ENCODE results near the gene BMAL1. TPM values are rescaled to one million over a fixed set of nuclear protein-coding genes. Genes with fewer than 3 reads are reported as not detected.

BMAL1 gene
- total RNA-seq, 1 donor from 2014 or later: 7.0 TPM

DNA sequence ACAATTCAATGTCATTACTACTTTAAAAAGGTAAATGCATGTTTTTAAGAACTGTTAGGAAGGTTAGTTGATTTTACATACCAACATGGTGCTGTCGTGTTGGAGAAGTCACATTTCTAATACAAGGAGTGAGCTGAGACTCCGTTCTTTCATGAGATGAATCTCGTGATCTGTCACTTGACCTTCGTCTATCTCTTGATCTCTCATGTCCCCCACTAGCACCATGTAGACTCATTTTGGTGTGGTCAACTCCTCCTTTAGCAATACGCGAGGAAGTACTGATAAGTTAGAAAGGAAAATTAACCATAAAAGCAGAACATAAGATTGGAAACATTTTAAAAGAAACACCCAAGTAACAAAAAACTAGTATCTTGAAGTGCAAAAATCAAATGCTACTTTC lies 144.0 kb downstream of the BMAL1 start:
- TF ChIP-seq, protein P1, sequence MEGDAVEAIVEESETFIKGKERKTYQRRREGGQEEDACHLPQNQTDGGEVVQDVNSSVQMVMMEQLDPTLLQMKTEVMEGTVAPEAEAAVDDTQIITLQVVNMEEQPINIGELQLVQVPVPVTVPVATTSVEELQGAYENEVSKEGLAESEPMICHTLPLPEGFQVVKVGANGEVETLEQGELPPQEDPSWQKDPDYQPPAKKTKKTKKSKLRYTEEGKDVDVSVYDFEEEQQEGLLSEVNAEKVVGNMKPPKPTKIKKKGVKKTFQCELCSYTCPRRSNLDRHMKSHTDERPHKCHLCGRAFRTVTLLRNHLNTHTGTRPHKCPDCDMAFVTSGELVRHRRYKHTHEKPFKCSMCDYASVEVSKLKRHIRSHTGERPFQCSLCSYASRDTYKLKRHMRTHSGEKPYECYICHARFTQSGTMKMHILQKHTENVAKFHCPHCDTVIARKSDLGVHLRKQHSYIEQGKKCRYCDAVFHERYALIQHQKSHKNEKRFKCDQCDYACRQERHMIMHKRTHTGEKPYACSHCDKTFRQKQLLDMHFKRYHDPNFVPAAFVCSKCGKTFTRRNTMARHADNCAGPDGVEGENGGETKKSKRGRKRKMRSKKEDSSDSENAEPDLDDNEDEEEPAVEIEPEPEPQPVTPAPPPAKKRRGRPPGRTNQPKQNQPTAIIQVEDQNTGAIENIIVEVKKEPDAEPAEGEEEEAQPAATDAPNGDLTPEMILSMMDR (IDR thresholded peaks at IDR 0.05; ENCODE audit: unreplicated experiment): no peak
- peaks cover 7% of the 10 kb centered on the region for H3K36me3 Mint-ChIP-seq (ENCODE audit: insufficient read depth)
- no peak overlapping the region for H3K4me3 Mint-ChIP-seq (ENCODE audit: low read depth)
- H3K27me3 Mint-ChIP-seq: no peaks in the 10 kb centered on the region
- no peak overlapping the region for H3K27ac Mint-ChIP-seq
- H3K4me1 Mint-ChIP-seq (ENCODE audit: low read depth): peaks cover 11% of the 10 kb centered on the region
- peaks cover 7% of the 10 kb centered on the region for H3K9me3 Mint-ChIP-seq (ENCODE audit: low read depth)
- DNase-seq (ENCODE audit: low spot score, unreplicated experiment): no peak

DNA sequence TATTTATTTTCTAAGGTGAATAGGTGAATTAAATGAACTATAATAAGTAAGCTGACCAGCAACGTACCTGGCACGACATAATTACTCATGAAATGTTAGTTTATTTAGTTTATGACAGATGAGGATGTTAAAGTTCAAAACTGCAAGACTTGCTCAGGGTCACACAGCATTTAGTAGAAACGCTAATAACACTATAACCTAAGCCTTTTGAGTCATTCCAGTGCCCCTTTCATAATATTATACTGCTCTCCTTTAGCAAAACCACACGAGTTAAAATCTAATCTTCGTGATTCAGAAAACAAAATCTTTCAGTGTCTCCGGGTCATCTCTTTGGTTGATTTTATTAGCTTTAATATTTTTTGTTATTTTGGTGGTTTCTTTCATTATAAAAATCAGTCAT lies 145.8 kb downstream of the BMAL1 start:
- no peak for DNase-seq (ENCODE audit: low spot score, unreplicated experiment)
- H3K36me3 Mint-ChIP-seq (ENCODE audit: insufficient read depth): peaks cover 14% of the 10 kb centered on the region
- H3K4me1 Mint-ChIP-seq (ENCODE audit: low read depth): peaks cover 11% of the 10 kb centered on the region
- TF ChIP-seq, protein P1 (IDR thresholded peaks at IDR 0.05; ENCODE audit: unreplicated experiment): no peak
- no peak overlapping the region for H3K4me3 Mint-ChIP-seq (ENCODE audit: low read depth)
- no peaks in the 10 kb centered on the region for H3K27me3 Mint-ChIP-seq
- H3K27ac Mint-ChIP-seq: no peak overlapping the region
- peaks cover 20% of the 10 kb centered on the region for H3K9me3 Mint-ChIP-seq (ENCODE audit: low read depth)

DNA sequence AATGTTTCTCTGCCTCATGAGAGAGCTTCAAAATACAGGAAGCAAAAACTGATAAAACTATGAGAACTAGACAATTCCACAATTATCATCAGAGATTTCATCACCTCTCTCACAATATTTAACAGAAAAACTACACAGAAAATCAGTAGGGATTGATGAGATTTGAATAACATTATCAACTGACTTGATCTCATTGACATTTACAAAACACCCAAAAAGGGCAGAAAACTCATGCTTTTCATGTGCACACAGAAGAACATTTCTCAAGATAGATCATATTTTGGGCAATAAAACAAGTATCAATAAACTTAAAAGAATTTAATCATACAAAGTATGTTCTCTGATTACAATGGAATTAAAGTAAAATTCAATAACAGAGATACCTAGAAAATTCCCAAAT lies 149.8 kb downstream of the BMAL1 start:
- no peak for DNase-seq (ENCODE audit: low spot score, unreplicated experiment)
- Mint-ChIP-seq H3K9me3 (ENCODE audit: low read depth) (peaks cover 41% of the 10 kb centered on the region), H3K27me3 (no peaks in the 10 kb centered on the region), H3K4me3 (ENCODE audit: low read depth) (no peak overlapping the region), H3K36me3 (ENCODE audit: insufficient read depth) (peaks cover 29% of the 10 kb centered on the region), H3K27ac (no peak overlapping the region), H3K4me1 (ENCODE audit: low read depth) (peaks cover 11% of the 10 kb centered on the region)
- TF ChIP-seq, protein P1 (IDR thresholded peaks at IDR 0.05; ENCODE audit: unreplicated experiment): no peak

DNA sequence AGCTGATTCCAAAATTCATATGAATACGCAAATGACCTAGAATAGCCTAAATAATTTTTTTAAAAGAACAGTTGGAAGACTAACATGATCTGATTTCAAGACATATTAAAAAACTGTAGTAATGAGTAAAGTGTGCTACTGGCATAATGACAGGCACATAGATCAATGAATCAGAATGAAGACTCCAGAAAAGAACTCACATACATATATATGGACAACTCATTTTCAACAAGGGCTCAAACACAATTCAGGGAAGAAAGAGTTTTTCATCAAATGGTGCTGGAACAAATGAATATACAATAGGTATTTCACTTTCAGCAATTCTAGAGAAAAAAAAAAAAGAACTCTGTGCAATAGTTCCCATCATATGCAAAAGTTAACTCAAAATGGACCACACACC lies 151.7 kb downstream of the BMAL1 start:
- Mint-ChIP-seq H3K27me3 (no peaks in the 10 kb centered on the region), H3K4me3 (ENCODE audit: low read depth) (no peak overlapping the region), H3K27ac (no peak overlapping the region), H3K36me3 (ENCODE audit: insufficient read depth) (peaks cover 29% of the 10 kb centered on the region), H3K4me1 (ENCODE audit: low read depth) (peaks cover 3% of the 10 kb centered on the region), H3K9me3 (ENCODE audit: low read depth) (peaks cover 41% of the 10 kb centered on the region)
- DNase-seq (ENCODE audit: low spot score, unreplicated experiment): no peak
- TF ChIP-seq, protein P1 (IDR thresholded peaks at IDR 0.05; ENCODE audit: unreplicated experiment): no peak

DNA sequence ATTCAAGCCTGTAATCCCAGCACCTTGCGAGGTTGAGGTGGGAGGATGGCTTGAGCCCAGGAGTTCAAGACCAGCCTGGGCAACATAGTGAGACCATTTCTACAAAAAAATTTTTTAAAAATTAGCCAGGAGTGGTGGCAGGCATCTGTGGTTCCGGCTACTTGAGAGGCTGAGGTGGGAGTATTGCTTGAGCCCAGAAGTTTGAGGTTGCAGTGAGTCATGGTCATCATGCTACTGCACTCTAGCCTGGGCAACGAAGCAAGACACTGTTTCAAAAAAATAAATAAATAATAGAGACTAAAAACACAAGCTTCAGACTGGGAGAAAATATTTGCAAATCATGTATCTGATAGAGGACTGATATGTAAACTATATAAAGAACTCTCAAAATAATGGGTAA lies 152.2 kb downstream of the BMAL1 start:
- no peak overlapping the region for H3K27ac Mint-ChIP-seq
- H3K4me1 Mint-ChIP-seq (ENCODE audit: low read depth): no peaks in the 10 kb centered on the region
- no peak overlapping the region for H3K4me3 Mint-ChIP-seq (ENCODE audit: low read depth)
- H3K36me3 Mint-ChIP-seq (ENCODE audit: insufficient read depth): peaks cover 29% of the 10 kb centered on the region
- H3K9me3 Mint-ChIP-seq (ENCODE audit: low read depth): peaks cover 41% of the 10 kb centered on the region
- TF ChIP-seq, protein P1 (IDR thresholded peaks at IDR 0.05; ENCODE audit: unreplicated experiment): no peak
- DNase-seq (ENCODE audit: low spot score, unreplicated experiment): no peak
- H3K27me3 Mint-ChIP-seq: no peaks in the 10 kb centered on the region

All from progenitor cell of endocrine pancreas (in vitro differentiated cells).